Measurements from ENCODE around the gene GPR26.

The GPR26 gene

GRCh38 chr10:123741146-123741545 is 75.0 kb downstream of the GPR26 start:
- DNase-seq (ENCODE audit: low read depth): no peak
- TF ChIP-seq, protein P1, sequence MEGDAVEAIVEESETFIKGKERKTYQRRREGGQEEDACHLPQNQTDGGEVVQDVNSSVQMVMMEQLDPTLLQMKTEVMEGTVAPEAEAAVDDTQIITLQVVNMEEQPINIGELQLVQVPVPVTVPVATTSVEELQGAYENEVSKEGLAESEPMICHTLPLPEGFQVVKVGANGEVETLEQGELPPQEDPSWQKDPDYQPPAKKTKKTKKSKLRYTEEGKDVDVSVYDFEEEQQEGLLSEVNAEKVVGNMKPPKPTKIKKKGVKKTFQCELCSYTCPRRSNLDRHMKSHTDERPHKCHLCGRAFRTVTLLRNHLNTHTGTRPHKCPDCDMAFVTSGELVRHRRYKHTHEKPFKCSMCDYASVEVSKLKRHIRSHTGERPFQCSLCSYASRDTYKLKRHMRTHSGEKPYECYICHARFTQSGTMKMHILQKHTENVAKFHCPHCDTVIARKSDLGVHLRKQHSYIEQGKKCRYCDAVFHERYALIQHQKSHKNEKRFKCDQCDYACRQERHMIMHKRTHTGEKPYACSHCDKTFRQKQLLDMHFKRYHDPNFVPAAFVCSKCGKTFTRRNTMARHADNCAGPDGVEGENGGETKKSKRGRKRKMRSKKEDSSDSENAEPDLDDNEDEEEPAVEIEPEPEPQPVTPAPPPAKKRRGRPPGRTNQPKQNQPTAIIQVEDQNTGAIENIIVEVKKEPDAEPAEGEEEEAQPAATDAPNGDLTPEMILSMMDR (conservative IDR thresholded peaks at IDR 0.05; ENCODE audit: low read length): no peak
- no peak overlapping the region for H3K4me3 ChIP-seq (ENCODE audit: low read length)

- DNase-seq (ENCODE audit: low read depth): no peak
- H3K4me3 ChIP-seq (ENCODE audit: low read length): no peak overlapping the region
- TF ChIP-seq, protein P1 (conservative IDR thresholded peaks at IDR 0.05; ENCODE audit: low read length): no peak
Observed at GRCh38 chr10:123741711-123742110, 75.6 kb downstream of the GPR26 start.

DNA sequence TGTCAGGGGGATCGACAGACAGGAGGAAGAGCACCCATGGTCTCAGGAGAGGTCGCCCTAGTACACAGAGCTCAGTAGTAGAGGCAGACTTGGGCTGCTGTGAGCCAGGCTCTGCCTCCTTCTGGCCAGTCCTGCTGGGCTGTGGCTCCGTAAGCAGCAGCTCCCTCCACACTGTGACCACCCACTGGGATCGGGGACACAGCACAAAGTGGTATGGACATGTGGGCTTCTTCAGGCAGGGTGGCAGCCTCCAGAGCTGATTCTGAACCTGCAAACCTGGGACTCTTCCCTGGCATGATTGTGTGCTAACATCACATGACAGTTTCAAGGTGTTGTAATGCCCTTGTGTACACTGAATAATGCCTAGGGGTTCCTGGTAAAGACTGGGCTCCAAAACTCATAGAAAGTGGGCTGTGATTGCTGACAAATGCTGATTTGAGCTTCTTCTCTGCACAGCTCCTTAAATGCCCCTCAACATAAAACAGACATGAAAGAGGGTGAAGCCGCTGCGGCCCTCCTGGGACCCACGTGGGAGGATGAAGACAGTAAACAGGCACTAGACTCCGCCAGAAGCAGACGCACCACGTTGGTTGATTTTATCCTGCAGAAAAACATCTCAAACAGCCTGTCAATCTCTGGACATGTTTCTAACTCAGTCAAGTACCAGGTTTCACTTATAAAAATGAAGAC is 76.7 kb downstream of the GPR26 start:
- H3K4me3 ChIP-seq (ENCODE audit: low read length): no peak overlapping the region
- DNase-seq (ENCODE audit: low read depth): no peak
- TF ChIP-seq, protein P1 (conservative IDR thresholded peaks at IDR 0.05; ENCODE audit: low read length): no peak

GRCh38 chr10:123743441-123744223 is 77.5 kb downstream of the GPR26 start:
- peak; percentile 31 for DNase-seq (ENCODE audit: low read depth)
- H3K4me3 ChIP-seq (ENCODE audit: low read length): no peak overlapping the region
- TF ChIP-seq, protein P1 (conservative IDR thresholded peaks at IDR 0.05; ENCODE audit: low read length): no peak

DNA sequence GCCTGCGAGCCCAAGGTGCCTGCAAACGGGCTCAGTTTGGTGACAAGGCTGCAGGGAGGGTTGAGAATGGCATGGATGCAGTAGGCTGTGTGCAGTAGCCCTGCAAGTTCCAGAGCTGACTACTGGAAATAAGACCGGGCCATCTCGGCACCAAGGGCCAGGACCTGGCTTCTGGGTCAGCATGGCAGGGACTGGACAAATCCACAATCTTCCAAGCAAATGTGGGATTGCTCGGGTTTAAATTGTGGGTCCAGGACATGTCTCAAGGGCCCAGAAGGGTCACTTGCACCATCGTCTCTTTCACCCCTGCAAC is 78.0 kb downstream of the GPR26 start:
- no peak overlapping the region for H3K4me3 ChIP-seq (ENCODE audit: low read length)
- no peak for DNase-seq (ENCODE audit: low read depth)
- TF ChIP-seq, protein P1 (conservative IDR thresholded peaks at IDR 0.05; ENCODE audit: low read length): no peak

All from AG10803 (cell line).